Endothelial cell of umbilical vein (primary cell): Measurements from ENCODE around the gene ZBTB21. TPM values are rescaled to one million over a fixed set of nuclear protein-coding genes. Genes with fewer than 3 reads are reported as not detected.
"Not testable (repeated sequence)": the region's sequence is repeated elsewhere in the genome, so short reads cannot be mapped to it uniquely, and the experiment has no call there.

Source experiments
- BruUV-seq: library from RNA; stranded (reverse); fragments of 400-500 nt; replicated peaks from 2 replicates; lab custom pipeline; 2021; lab: Mats Ljungman, UMichigan
- CTCF ChIA-PET: fragments of 300-600, 350-600 bp; sonication (Branson Sonifier 250); formaldehyde crosslinking; loops from one replicate; lab custom pipeline; 2021; ENCODE audit warnings: antibody characterized with exemption, inconsistent platforms; lab: Charles Lee
- POLR2A ChIA-PET: fragments of 300-600, 350-600 bp; sonication (Branson Sonifier 250); formaldehyde crosslinking; loops from one replicate; lab custom pipeline; 2021; ENCODE audit warnings: antibody characterized with exemption, inconsistent platforms; lab: Charles Lee
- DNase-seq: peaks from one replicate; pipeline ENCODE4 v3.0.0-alpha.2; 2011; ENCODE audit warnings: low read depth, low spot score
- FAIRE-seq: peaks from 2 replicates; lab custom pipeline; 2011; peaks lifted over from hg19 to GRCh38; lab: Jason Lieb, UNC
- H2AFZ ChIP-seq: 2 replicates; pipeline ENCODE4 v1.6.0; 2012; ENCODE audit warnings: low read depth, low read length, control low read depth, inconsistent platforms
- H3K27ac ChIP-seq: 2 replicates; pipeline ENCODE4 v1.5.1; 2011; ENCODE audit warnings: low read depth, mild to moderate bottlenecking, control low read depth, low read length, moderate library complexity; ENCODE audit not compliant: insufficient read depth
- H3K27me3 ChIP-seq, 2 experiments: 2 replicates each; pipeline versions ENCODE4 v1.6.0 to v1.6.1; 2011; ENCODE audit warnings: low read length in 2 of 2, mixed read lengths in 1 of 2; ENCODE audit not compliant: control insufficient read depth in 2 of 2, insufficient read depth in 2 of 2
- H3K36me3 ChIP-seq, 2 experiments: 2 replicates in 1 of 2; 3 replicates in 1 of 2; pipeline ENCODE4 v1.5.1; 2011; ENCODE audit warnings: low read length in 2 of 2, mild to moderate bottlenecking in 1 of 2, moderate library complexity in 1 of 2; ENCODE audit not compliant: control insufficient read depth in 2 of 2, insufficient read depth in 2 of 2; ENCODE audit errors: extremely low read depth in 1 of 2
- H3K4me1 ChIP-seq: 3 replicates; pipeline ENCODE4 v1.5.1; 2011; ENCODE audit warnings: mild to moderate bottlenecking, low read length; ENCODE audit not compliant: control insufficient read depth, insufficient read depth; ENCODE audit errors: extremely low read depth
- H3K4me2 ChIP-seq: 2 replicates; pipeline ENCODE4 v1.6.1; 2011; ENCODE audit warnings: low read length, control low read depth, mixed read lengths; ENCODE audit not compliant: insufficient read depth
- H3K4me3 ChIP-seq, 3 experiments: fragments of 200-600 bp in 1 of 3; sonication (generic), shearing (Covaris generic) in 1 of 3; replicated peaks in 1 of 3; 2 replicates each; pipeline ENCODE4 v1.5.1; 2011 to 2016; ENCODE audit warnings: control low read depth in 3 of 3, low read length in 3 of 3, mild to moderate bottlenecking in 2 of 3, inconsistent platforms in 1 of 3, low read depth in 1 of 3, moderate library complexity in 1 of 3; ENCODE audit not compliant: insufficient read depth in 1 of 3
- H3K79me2 ChIP-seq: 2 replicates; pipeline ENCODE4 v1.6.0; 2012; ENCODE audit warnings: low read length, inconsistent platforms; ENCODE audit not compliant: control insufficient read depth, insufficient read depth
- H3K9ac ChIP-seq: replicated peaks from 2 replicates; pipeline ENCODE3; 2011; ENCODE audit warnings: low read length, control low read depth; ENCODE audit not compliant: insufficient read depth; ENCODE audit errors: extremely low read depth
- H3K9me1 ChIP-seq: replicated peaks from 3 replicates; pipeline ENCODE4 v1.6.0; 2011; ENCODE audit warnings: mild to moderate bottlenecking, low read length; ENCODE audit not compliant: control insufficient read depth, insufficient read depth; ENCODE audit errors: extremely low read depth
- H3K9me3 ChIP-seq: replicated peaks from 2 replicates; pipeline ENCODE4 v1.5.1; 2012; ENCODE audit warnings: low read length, inconsistent platforms; ENCODE audit not compliant: control insufficient read depth, insufficient read depth
- H4K20me1 ChIP-seq: replicated peaks from 2 replicates; pipeline ENCODE3; 2011; ENCODE audit warnings: mild to moderate bottlenecking, low read length; ENCODE audit not compliant: control insufficient read depth, insufficient read depth; ENCODE audit errors: extremely low read depth
- EZH2 ChIP-seq: IDR thresholded peaks from 2 replicates; pipeline ENCODE4 v1.6.1; 2012; ENCODE audit warnings: borderline replicate concordance, low read depth, mild to moderate bottlenecking, moderate library complexity, low read length, inconsistent platforms; ENCODE audit not compliant: severe bottlenecking
- FOS ChIP-seq: IDR thresholded peaks from 2 replicates; pipeline ENCODE4 v1.6.1; 2011; ENCODE audit warnings: mild to moderate bottlenecking, low read length, moderate library complexity, borderline replicate concordance; ENCODE audit not compliant: insufficient read depth
- GATA2 ChIP-seq: IDR thresholded peaks from 2 replicates; pipeline ENCODE4 v1.7.0; 2011; ENCODE audit warnings: low read depth, mild to moderate bottlenecking, moderate library complexity, mixed read lengths, low read length; ENCODE audit not compliant: insufficient read length, insufficient read depth
- JUN ChIP-seq: IDR thresholded peaks from 2 replicates; pipeline ENCODE4 v1.6.1; 2011; ENCODE audit warnings: borderline replicate concordance, low read depth; ENCODE audit not compliant: insufficient read length, insufficient read depth
- MYC ChIP-seq: IDR thresholded peaks from one replicate; pipeline ENCODE4 v1.6.1; 2011; ENCODE audit warnings: mild to moderate bottlenecking, low read depth, low read length
- POLR2A ChIP-seq: IDR thresholded peaks from 2 replicates; pipeline ENCODE4 v1.6.1; 2012; ENCODE audit warnings: low read depth, mild to moderate bottlenecking, control low read depth, low read length
- POLR2AphosphoS5 ChIP-seq: IDR thresholded peaks from 2 replicates; pipeline ENCODE4 v1.6.1; 2012; ENCODE audit warnings: low read depth, mild to moderate bottlenecking, control low read depth, low read length, moderate library complexity; ENCODE audit not compliant: insufficient read depth
- dilution Hi-C: fragments of 300-500 bp; cut with MboI; formaldehyde crosslinking; loops from one replicate; pipeline ENCODE4 v1.15.0; 2019; ENCODE audit warnings: low sequenced_read_pairs; ENCODE audit not compliant: extremely low pct_ligation_motif_present
- intact Hi-C: fragments of 100-400 bp; cut with micrococcal nuclease; formaldehyde crosslinking; loops from one replicate; pipeline ENCODE4 v1.10.0; 2022
- polyA plus RNA-seq, 4 experiments: library from polyadenylated mRNA; depleted of rRNA in 3 of 4; stranded (reverse) in 3 of 4; unstranded in 1 of 4; fragments of >200 nt; gene quantifications; 2 replicates each; pipeline versions ENCODE4 v1.2.1 to v1.2.3, GENCODE V29; 2011 to 2012; ENCODE audit warnings: missing spikeins in 1 of 4
- total RNA-seq: library from RNA; stranded (reverse); gene quantifications from 2 replicates; pipeline ENCODE4 v1.2.3, GENCODE V29; 2021
- TF ChIP-seq, protein P1 (sequence below), 2 donors: IDR thresholded peaks; 1 replicate in 1 of 2; 2 replicates in 1 of 2; pipeline ENCODE4 v1.5.1; 2011; ENCODE audit warnings: low read length in 2 of 2, mild to moderate bottlenecking in 2 of 2, moderate library complexity in 2 of 2, control low read depth in 1 of 2, inconsistent platforms in 1 of 2, low read depth in 1 of 2; ENCODE audit not compliant: insufficient read depth in 1 of 2; ENCODE audit errors: extremely low read depth in 1 of 2
- TF ChIP-seq, protein P2 (sequence below): IDR thresholded peaks from 2 replicates; pipeline ENCODE4 v1.6.1; 2011; ENCODE audit not compliant: insufficient read depth, insufficient read length

The ZBTB21 gene
- total and polyA plus RNA-seq, 2 donors (not counting 3 experiments of a cell fraction or from before 2014, with no cell fraction given) = 2.8 to 12.4 TPM

DNA sequence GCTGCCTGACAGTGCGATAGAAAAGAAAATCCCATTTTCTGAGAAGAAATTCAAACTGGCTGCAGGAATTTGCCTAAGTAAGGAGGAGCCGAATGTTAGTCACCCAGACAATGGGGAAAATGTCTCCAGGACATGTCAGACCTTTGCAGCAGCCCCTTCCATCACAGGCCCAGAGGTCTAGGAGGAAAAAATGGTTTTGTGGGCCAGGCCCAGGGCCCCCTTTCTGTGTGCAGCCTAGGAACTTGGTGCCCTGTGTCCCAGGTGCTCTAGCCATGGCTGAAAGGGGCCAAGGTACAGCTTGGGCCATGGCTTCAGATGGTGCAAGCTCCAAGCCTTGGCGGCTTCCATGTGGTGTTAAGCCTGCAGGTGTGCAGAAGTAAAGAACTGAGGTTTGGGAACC is 14.6 kb downstream of the ZBTB21 start:
- peaks cover 2% of the 10 kb centered on the region for H4K20me1 ChIP-seq
- no peak overlapping the region for H3K9ac ChIP-seq
- H3K9me1 ChIP-seq = no peaks in the 10 kb centered on the region
- POLR2A ChIA-PET = no interaction called here
- no peak overlapping the region for H2AFZ ChIP-seq
- dilution Hi-C loops (no loop called here), intact Hi-C loops (no loop called here)
- CTCF ChIA-PET = no interaction called here
- peaks cover 10 to 15% of the 10 kb centered on the region in 2 experiments for H3K36me3 ChIP-seq
- H3K9me3 ChIP-seq = no peaks in the 10 kb centered on the region
- no peak overlapping the region for H3K4me3 ChIP-seq
- H3K27me3 ChIP-seq = no peaks in the 10 kb centered on the region
- FAIRE-seq (no peak), DNase-seq (no peak)
- peaks cover 3% of the 10 kb centered on the region for H3K79me2 ChIP-seq
- no TSS peak for BruUV-seq
- TF ChIP-seq EZH2 = no peak
- TF ChIP-seq POLR2AphosphoS5 = no peak
- no peak for TF ChIP-seq MYC
- no peak for TF ChIP-seq JUN
- TF ChIP-seq, protein P1, sequence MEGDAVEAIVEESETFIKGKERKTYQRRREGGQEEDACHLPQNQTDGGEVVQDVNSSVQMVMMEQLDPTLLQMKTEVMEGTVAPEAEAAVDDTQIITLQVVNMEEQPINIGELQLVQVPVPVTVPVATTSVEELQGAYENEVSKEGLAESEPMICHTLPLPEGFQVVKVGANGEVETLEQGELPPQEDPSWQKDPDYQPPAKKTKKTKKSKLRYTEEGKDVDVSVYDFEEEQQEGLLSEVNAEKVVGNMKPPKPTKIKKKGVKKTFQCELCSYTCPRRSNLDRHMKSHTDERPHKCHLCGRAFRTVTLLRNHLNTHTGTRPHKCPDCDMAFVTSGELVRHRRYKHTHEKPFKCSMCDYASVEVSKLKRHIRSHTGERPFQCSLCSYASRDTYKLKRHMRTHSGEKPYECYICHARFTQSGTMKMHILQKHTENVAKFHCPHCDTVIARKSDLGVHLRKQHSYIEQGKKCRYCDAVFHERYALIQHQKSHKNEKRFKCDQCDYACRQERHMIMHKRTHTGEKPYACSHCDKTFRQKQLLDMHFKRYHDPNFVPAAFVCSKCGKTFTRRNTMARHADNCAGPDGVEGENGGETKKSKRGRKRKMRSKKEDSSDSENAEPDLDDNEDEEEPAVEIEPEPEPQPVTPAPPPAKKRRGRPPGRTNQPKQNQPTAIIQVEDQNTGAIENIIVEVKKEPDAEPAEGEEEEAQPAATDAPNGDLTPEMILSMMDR (IDR thresholded peaks at IDR 0.05; ENCODE audit: extremely low read depth in 1 of 2, insufficient read depth in 1 of 2, low read depth in 1 of 2, low read length in 2 of 2) = no peak
- no peak for TF ChIP-seq FOS
- no peak for TF ChIP-seq POLR2A
- TF ChIP-seq, protein P2, sequence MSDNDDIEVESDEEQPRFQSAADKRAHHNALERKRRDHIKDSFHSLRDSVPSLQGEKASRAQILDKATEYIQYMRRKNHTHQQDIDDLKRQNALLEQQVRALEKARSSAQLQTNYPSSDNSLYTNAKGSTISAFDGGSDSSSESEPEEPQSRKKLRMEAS = no peak
- TF ChIP-seq GATA2 = no peak
- no peaks in the 10 kb centered on the region for H3K4me1 ChIP-seq
- H3K27ac ChIP-seq = no peak overlapping the region
- H3K4me2 ChIP-seq = no peak overlapping the region

DNA sequence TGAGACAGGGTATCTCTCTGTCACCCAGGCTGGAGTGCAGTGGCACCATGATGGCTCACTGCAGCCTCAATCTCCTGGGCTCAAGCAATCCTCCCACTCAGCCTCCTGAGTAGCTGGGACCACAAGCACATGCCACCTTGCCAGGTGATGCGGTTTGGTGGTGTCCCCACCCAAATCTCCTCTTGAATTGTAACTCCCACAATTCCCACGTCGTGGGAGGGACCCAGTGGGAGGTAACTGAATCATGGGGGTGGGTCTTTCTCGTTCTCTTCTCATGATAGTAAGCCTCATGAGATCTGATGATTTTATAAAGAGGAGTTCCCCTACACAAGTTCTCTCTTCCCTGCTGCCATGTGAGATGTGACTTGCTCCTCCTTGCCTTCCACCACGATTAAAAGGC is 15.5 kb downstream of the ZBTB21 start:
- H3K27me3 ChIP-seq, H3K9me1 ChIP-seq, H3K9ac ChIP-seq, H3K4me2 ChIP-seq, intact Hi-C loops, DNase-seq, H3K27ac ChIP-seq, FAIRE-seq, POLR2A ChIA-PET, H3K4me3 ChIP-seq, H4K20me1 ChIP-seq, H2AFZ ChIP-seq, H3K9me3 ChIP-seq, H3K79me2 ChIP-seq, BruUV-seq, H3K4me1 ChIP-seq, dilution Hi-C loops: not testable (repeated sequence)
- peaks cover 10 to 12% of the 10 kb centered on the region in 2 experiments for H3K36me3 ChIP-seq
- CTCF ChIA-PET = interaction anchor here (0.7 to 1.2 kb wide), 3 partner anchors 14 to 113 kb away, joined by 3 to 7 read pairs (median 3); no protein-coding TSS in a partner anchor
